ENCODE results near the gene PCDHB4.
"Not testable (repeated sequence)": the region's sequence is repeated elsewhere in the genome, so short reads cannot be mapped to it uniquely, and the experiment has no call there.

The PCDHB4 gene

GRCh38 chr5:141150993-141151325, 29.3 kb downstream of the PCDHB4 start:
- no peak overlapping the region for H3K4me3 ChIP-seq (ENCODE audit: low read length)
- DNase-seq (ENCODE audit: low read depth) = no peak
- no peak for TF ChIP-seq CTCF (conservative IDR thresholded peaks at IDR 0.05; ENCODE audit: low read depth, low read length)

GRCh38 chr5:141151632-141152031, 30.0 kb downstream of the PCDHB4 start:
- not testable (repeated sequence) for DNase-seq (ENCODE audit: low read depth); H3K4me3 ChIP-seq (ENCODE audit: low read length)

- not testable (repeated sequence) for DNase-seq (ENCODE audit: low read depth)
These were observed 30.5 kb downstream of the PCDHB4 start for GRCh38 chr5:141152096-141152495.

GRCh38 chr5:141155540-141156374, 34.1 kb downstream of the PCDHB4 start:
- no peak overlapping the region for H3K4me3 ChIP-seq (ENCODE audit: low read length)
- no peak for DNase-seq (ENCODE audit: low read depth)
- TF ChIP-seq CTCF (conservative IDR thresholded peaks at IDR 0.05; ENCODE audit: low read depth, low read length) = no peak

More at GRCh38 chr5:141152096-141152495, 30.5 kb downstream of the PCDHB4 start:
- H3K4me3 ChIP-seq (ENCODE audit: low read length) = not testable (repeated sequence)

- H3K4me3 ChIP-seq (ENCODE audit: low read length); DNase-seq (ENCODE audit: low read depth): not testable (repeated sequence)
These were observed 35.7 kb downstream of the PCDHB4 start for GRCh38 chr5:141157356-141157755.

GRCh38 chr5:141157901-141158300, 36.3 kb downstream of the PCDHB4 start:
- not testable (repeated sequence) for H3K4me3 ChIP-seq (ENCODE audit: low read length); DNase-seq (ENCODE audit: low read depth)

GRCh38 chr5:141172381-141173204, 51.0 kb downstream of the PCDHB4 start, which contains the start of gene PCDHB7:
Gene PCDHB7 (plus strand): TSS chr5:141172644. CDS start chr5:141172836, 192 bp downstream.
- H3K4me3 ChIP-seq (ENCODE audit: low read length) = no peak within 1 kb of the TSS
- no peak for DNase-seq (ENCODE audit: low read depth)
- TF ChIP-seq CTCF (conservative IDR thresholded peaks at IDR 0.05; ENCODE audit: low read depth, low read length) = peak; percentile 38

- not testable (repeated sequence) for DNase-seq (ENCODE audit: low read depth); H3K4me3 ChIP-seq (ENCODE audit: low read length)
These were observed 52.9 kb downstream of the PCDHB4 start for GRCh38 chr5:141174291-141175104.
